GM12891 (cell line): ENCODE data around the gene RBM43.
"Not testable (repeated sequence)": the region's sequence is repeated elsewhere in the genome, so short reads cannot be mapped to it uniquely, and the experiment has no call there.

ENCODE experiments used
- DNase-seq: peaks from one replicate; pipeline ENCODE4 v3.0.0; 2011; ENCODE audit warnings: low spot score; ENCODE audit not compliant: insufficient read length
- FAIRE-seq: peaks from 2 replicates; lab custom pipeline; 2011; peaks lifted over from hg19 to GRCh38; lab: Jason Lieb, UNC
- PAX5 ChIP-seq: IDR thresholded peaks from 2 replicates; pipeline ENCODE4 v1.6.1; 2011; ENCODE audit warnings: low read length, moderate library complexity, mild to moderate bottlenecking; ENCODE audit not compliant: insufficient read depth, severe bottlenecking
- POLR2A ChIP-seq: IDR thresholded peaks from 2 replicates; pipeline ENCODE4 v1.6.1; 2011; ENCODE audit warnings: low read depth, low read length, control low read depth
- POLR2AphosphoS5 ChIP-seq: IDR thresholded peaks from 2 replicates; pipeline ENCODE4 v1.6.1; 2011; ENCODE audit warnings: low read depth, low read length, control low read depth
- POU2F2 ChIP-seq: IDR thresholded peaks from 2 replicates; pipeline ENCODE4 v1.6.1; 2011; ENCODE audit warnings: low read depth, mild to moderate bottlenecking, control low read depth, low read length, moderate library complexity
- SPI1 ChIP-seq: IDR thresholded peaks from 2 replicates; pipeline ENCODE4 v1.6.1; 2011; ENCODE audit warnings: low read depth, low read length, control low read depth
- TAF1 ChIP-seq: IDR thresholded peaks from 2 replicates; pipeline ENCODE4 v1.6.1; 2011; ENCODE audit warnings: low read depth, low read length, control low read depth

RBM43 gene

DNA sequence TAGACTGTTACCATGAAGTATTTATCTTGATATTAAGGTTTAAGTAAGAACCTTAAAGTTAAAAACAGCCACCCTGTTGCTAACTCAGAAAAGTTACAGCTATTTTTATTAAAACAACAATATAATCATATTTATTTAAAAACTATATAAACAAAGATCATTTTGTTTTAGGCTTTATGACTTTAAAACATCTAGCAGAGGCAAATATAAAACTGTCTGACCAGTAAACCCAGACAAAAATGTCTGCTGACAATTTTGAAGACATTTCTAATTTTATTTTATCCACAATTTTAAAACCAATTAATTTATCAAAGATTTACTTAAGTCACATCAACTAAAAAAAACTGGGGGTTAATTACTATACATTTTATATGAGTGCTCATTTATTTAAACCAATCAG lies 14.2 kb downstream of the RBM43 start:
- DNase-seq = no peak
- no peak for FAIRE-seq
- TF ChIP-seq POU2F2 (no peak), TAF1 (no peak), POLR2AphosphoS5 (no peak), POLR2A (no peak), SPI1 (no peak), PAX5 (no peak)

DNA sequence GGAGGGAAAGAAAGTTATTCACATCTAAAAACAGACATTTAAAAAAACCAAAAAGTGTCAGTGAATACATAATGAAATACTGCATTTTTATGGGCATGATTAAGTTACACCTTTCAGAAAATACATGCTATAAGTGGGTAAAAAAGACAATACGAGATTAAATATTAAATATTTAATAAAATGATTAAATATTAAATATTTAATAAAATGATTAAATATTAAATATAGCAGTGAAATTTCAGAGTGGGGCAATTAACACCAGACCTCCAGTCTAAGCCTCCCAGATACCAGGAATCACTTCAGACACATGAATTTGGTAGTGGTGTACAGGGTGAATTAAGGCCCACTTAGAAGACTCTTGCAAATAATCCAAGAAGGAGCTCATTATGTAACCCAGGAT lies 15.5 kb downstream of the RBM43 start:
- TF ChIP-seq TAF1 (no peak), POLR2AphosphoS5 (no peak), SPI1 (no peak), POU2F2 (no peak), PAX5 (no peak), POLR2A (no peak)
- no peak for DNase-seq
- no peak for FAIRE-seq

DNA sequence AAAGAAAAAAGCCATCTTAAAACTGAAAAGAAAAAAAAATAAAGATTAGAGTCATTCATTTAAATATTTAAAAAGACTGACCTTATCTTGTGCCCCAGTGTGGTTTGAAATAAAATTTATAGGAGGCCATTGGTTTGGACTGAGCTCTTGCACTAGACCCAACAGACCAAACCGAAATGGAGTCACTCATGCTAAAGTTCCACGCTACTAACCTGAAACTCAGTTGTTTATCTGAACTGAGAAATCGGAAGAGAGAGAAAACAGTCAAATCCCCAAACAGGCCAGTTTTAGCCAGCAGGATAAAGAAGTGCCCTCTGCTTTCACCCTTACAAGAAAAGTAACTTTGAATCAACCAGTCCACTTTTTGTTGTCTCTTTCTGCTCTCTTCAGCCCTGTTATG lies 18.2 kb downstream of the RBM43 start:
- no peak for FAIRE-seq
- TF ChIP-seq POU2F2 = no peak
- no peak for TF ChIP-seq POLR2A
- TF ChIP-seq PAX5 = no peak
- no peak for TF ChIP-seq TAF1
- TF ChIP-seq SPI1 = no peak
- no peak for TF ChIP-seq POLR2AphosphoS5
- DNase-seq = no peak

DNA sequence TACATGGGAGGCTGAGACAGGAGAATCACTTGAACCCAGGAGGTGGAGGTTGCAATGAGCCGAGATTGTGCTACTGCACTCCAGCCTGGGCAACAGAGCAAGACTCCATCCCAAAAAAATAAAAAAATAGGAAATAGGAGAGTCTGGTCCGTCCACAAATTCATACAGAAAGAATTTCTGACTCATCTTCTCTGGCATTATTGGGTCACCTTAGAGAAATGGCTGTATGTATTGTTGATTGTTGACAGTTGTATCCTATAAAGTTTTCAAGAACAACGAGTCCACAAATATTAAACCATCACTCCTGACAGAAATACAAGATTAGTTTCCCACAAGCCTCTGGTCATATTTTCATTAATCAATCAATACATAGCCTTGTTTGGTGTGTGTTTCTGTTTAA lies 20.4 kb downstream of the RBM43 start:
- no peak for FAIRE-seq
- no peak for DNase-seq
- no peak for TF ChIP-seq POU2F2
- no peak for TF ChIP-seq SPI1
- TF ChIP-seq POLR2A = no peak
- TF ChIP-seq TAF1 = no peak
- no peak for TF ChIP-seq POLR2AphosphoS5
- TF ChIP-seq PAX5 = no peak

DNA sequence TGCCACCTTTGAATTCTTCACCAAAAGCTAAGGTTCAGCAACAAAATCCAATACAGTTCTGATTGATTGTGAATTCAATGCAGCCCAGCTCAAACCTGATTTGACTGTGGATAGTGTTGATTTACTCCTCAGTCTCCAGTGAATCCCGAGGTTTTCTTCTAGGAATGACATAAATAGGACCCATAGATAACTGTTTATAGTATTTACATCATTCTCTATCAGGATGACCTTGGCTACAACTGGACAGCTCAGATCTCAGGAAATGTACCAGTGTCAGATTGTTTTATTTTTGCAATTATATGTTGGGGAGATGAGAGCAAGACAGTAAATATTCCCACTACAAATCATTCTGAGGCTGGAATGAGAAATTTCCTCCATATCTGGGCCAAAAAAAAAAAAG lies 21.2 kb downstream of the RBM43 start:
- DNase-seq (no peak), FAIRE-seq (no peak)
- TF ChIP-seq POU2F2 = no peak
- no peak for TF ChIP-seq SPI1
- no peak for TF ChIP-seq TAF1
- no peak for TF ChIP-seq POLR2AphosphoS5
- TF ChIP-seq POLR2A = no peak
- no peak for TF ChIP-seq PAX5

DNA sequence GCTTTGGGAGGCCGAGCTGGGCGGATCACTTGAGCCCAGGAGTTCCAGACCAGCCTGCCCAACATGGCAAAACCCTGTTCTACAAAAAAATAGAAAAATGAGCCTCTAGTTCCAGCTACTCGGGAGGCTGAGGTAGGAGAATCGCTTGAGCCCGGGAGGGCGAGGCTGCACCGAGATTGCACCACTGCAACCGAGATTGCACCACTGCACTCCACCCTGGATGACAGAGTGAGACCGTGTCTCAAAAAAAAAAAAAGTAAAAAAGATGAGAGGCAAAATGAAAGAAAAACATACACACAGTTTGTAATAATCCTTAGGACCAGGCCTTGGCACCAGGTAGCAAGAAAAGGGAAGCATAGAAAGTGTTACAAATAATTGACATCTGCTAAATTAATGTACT lies 22.0 kb downstream of the RBM43 start:
- TF ChIP-seq TAF1 (no peak), SPI1 (no peak), POLR2A (no peak), PAX5 (no peak), POLR2AphosphoS5 (no peak), POU2F2 (no peak)
- no peak for FAIRE-seq
- no peak for DNase-seq

DNA sequence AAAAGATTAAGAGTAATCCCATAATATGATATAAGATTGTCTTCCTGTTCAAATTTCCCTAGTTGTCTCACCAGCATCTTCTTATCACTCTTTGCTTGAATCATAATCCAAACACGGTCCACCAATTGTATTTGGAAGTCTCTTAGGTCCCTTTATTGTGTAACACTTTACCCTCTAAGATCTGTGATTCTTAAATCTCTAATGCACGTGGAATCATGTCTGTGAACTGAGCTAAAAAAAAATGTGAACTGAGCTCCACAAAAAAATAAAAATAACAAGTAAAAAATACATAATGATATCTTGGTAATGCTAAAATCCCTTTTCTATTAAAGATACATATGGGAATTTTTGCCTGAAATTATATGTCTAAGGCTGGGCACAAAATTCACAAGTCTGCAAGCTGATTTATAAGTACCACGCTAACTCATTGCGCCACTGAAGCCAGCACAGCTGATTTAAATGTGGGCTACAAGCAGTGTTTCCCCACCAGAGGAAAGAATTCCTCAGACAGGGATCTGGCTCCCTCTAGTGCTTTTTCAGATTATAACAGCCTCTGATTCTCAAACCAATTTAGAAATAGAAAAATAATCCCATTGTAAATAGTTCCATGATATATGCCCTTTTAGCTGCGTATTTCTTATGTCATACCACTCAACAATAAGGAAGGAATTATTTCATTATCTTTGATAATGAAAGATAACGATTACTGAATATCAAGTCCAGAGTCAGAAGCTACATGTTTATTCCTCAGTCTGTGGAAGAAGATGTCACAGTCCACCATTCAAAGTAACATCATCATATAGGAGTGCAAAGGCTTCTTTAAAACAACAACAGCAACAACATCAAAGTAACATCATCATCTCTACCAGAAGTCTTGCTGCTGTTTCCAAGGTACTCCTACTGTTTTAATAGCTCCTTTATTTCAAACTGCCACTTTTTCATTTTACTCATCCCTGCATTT lies 22.9 kb downstream of the RBM43 start:
- FAIRE-seq = no peak
- DNase-seq = peak; percentile 33
- TF ChIP-seq POLR2AphosphoS5 (no peak), SPI1 (no peak)

DNA sequence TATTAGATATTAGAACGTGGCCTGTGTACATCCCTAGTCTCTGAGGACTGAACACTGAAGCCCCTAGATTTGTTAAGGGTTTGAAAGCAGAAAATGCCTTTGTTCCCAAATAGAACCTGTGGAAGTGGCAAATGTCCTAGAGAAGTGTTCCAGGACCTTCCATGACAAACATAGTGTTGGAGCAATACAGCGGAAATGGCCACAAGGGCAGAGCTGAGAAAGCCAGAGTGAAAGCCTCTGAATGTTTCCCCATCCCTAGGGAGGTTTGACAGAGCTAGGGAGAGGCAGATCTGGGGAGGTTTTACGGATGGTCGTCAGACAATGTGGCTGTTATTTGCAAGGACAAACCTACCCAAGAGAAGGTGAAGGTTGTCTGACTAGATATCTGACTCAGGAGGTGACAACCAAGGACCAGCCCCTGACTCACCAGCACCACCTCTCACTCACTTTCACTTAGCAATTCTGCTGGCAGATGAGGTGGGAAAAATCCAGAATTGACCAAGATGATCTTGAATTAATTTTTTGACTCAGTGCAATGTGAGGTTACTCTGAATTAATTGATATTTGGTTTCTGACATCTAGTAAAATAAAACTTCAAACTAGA lies 24.1 kb downstream of the RBM43 start:
- peak; percentile 47 for FAIRE-seq
- no peak for TF ChIP-seq SPI1
- TF ChIP-seq POLR2AphosphoS5 = no peak
- no peak for TF ChIP-seq PAX5
- no peak for TF ChIP-seq POU2F2
- no peak for TF ChIP-seq TAF1
- TF ChIP-seq POLR2A = no peak
- DNase-seq = no peak

DNA sequence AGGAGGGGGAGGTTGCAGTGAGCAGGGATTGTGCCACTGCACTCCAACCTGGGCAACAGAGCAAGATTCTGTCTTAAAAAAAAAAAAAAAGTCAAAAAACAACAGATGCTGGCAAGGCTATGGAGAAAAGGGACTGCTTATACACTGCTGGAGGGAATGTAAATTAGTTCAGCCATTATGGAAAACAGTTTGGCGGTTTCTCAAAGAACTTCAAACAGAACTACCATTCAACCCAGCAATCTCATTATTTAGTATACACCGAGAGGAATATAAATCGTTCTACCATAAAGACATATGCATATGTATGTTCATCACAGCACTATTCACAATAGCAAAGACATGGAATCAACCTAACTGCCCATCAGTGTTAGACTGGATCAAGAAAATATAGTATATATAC lies 27.9 kb downstream of the RBM43 start:
- FAIRE-seq, DNase-seq: not testable (repeated sequence)

DNA sequence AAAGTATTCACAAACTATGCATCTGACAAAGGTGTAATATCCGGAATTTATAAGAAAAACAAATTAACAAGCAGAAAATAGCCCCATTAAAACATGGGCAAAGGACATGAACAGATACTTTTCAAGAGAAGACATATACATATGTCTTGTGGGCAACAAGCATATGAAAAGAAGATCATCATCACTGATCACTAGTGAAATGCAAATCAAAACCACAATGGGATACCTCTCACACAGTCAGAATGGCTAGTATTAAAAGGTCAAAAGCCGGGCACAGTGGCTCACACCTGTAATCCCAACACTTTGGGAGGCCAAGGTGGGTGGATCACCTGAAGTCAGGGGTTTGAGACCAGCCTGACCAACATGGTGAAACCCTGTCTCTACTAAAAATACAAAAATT lies 28.4 kb downstream of the RBM43 start:
- not testable (repeated sequence) for DNase-seq, FAIRE-seq
